Activated CD4-positive, alpha-beta memory T cell treated with anti-CD3 and anti-CD28 coated beads, Interleukin-2, amount 10 ng/mL, durations not matched to agents 7 days and 5 days (primary cell): ENCODE results near the gene MARCHF5. TPM values are rescaled to one million over a fixed set of nuclear protein-coding genes. Genes with fewer than 3 reads are reported as not detected.
A peak's percentile ranks its signal among the peaks of the same experiment; 100 is the strongest.

Source experiments
- CTCF ChIA-PET: fragments of 350-600 bp; sonication (Branson Sonifier 250); formaldehyde crosslinking; loops from one replicate; lab custom pipeline; 2021; ENCODE audit warnings: antibody characterized with exemption, inconsistent platforms; lab: Charles Lee
- POLR2A ChIA-PET: fragments of 350-600 bp; sonication (Branson Sonifier 250); formaldehyde crosslinking; loops from one replicate; lab custom pipeline; 2021; ENCODE audit warnings: antibody characterized with exemption; lab: Charles Lee
- DNase-seq: peaks from one replicate; pipeline ENCODE4 v3.0.0-alpha.2; 2020
- H3K27ac Mint-ChIP-seq: one replicate; pipeline ENCODE4 v1.8.0; 2021; ENCODE audit warnings: mild to moderate bottlenecking, mixed read lengths
- H3K27me3 Mint-ChIP-seq: one replicate; pipeline ENCODE4 v1.8.0; 2021; ENCODE audit warnings: mixed read lengths
- H3K36me3 Mint-ChIP-seq: one replicate; pipeline ENCODE4 v1.8.0; 2021; ENCODE audit warnings: low read depth, mixed read lengths
- H3K4me1 Mint-ChIP-seq: one replicate; pipeline ENCODE4 v1.8.0; 2021; ENCODE audit warnings: mixed read lengths
- H3K4me3 Mint-ChIP-seq: one replicate; pipeline ENCODE4 v1.8.0; 2021; ENCODE audit warnings: mild to moderate bottlenecking, mixed read lengths
- H3K9me3 Mint-ChIP-seq: one replicate; pipeline ENCODE4 v1.8.0; 2021; ENCODE audit warnings: mixed read lengths
- total RNA-seq, 2 experiments: library from RNA; stranded (reverse); gene quantifications; one replicate each; pipeline ENCODE4 v1.2.3, GENCODE V29; 2021

MARCHF5 gene
- 10 to 100 TPM; 28.5 to 29.3 TPM for total RNA-seq

GRCh38 chr10:92290837-92291615, at the start of gene MARCHF5, which contains the start of gene CPEB3:
Gene MARCHF5, plus strand, starts transcription at chr10:92291167. Its CDS starts 328 bp downstream, at chr10:92291495.
Gene CPEB3, minus strand, starts transcription at chr10:92291078. Its CDS starts 50,728 bp downstream, at chr10:92240350.
- CTCF ChIA-PET = interaction anchor here (0.8 to 4.3 kb wide), 25 partner anchors 12 to 284 kb away, joined by 3 to 62 read pairs (median 4); no protein-coding TSS in a partner anchor
- Mint-ChIP-seq H3K27ac (peak within 1 kb of the TSS; percentile 70), H3K9me3 (no peaks in the 10 kb centered on the region), H3K36me3 (peaks cover 7% of the 10 kb centered on the region), H3K27me3 (no peaks in the 10 kb centered on the region), H3K4me1 (peaks cover 27% of the 10 kb centered on the region), H3K4me3 (peak within 1 kb of the TSS; percentile 86)
- DNase-seq = peak; percentile 95
- POLR2A ChIA-PET = interaction anchor here (0.6 to 3.3 kb wide), 24 partner anchors 10 to 557 kb away, joined by 3 to 18 read pairs (median 4); partner anchors contain the start of genes BTAF1, EXOC6, IDE and KIF11

DNA sequence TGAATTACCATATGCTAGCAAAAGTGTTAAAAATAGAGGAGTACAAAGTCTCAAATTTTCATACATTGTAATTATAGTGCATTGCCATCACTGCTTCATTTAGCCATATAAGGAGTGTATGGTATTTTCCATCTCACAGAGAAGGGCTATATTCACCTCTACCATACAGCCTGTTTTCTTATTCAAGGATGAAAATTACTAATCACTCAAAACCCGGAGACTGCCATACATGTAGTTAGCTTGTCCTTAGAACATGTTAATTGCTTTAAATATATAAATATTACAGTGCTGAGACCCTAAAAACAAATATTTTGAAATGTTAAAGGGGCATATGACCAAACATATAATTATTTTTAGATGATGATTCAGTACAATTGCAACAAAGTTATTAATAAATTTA, 49.5 kb upstream of the MARCHF5 start:
- POLR2A ChIA-PET = interaction anchor here (1.8 kb wide), 1 partner anchor 49 kb away, joined by 7 read pairs; the partner anchor contains the start of genes CPEB3 and MARCHF5
- Mint-ChIP-seq H3K36me3 (peaks cover 24% of the 10 kb centered on the region), H3K9me3 (no peaks in the 10 kb centered on the region), H3K27ac (no peak overlapping the region), H3K4me1 (peaks cover 37% of the 10 kb centered on the region), H3K27me3 (peaks cover 27% of the 10 kb centered on the region), H3K4me3 (peak overlapping the region; percentile 95)
- CTCF ChIA-PET = interaction anchor here (1.0 kb wide), 1 partner anchor 49 kb away, joined by 3 read pairs; the partner anchor contains the start of genes CPEB3 and MARCHF5
- DNase-seq = no peak

DNA sequence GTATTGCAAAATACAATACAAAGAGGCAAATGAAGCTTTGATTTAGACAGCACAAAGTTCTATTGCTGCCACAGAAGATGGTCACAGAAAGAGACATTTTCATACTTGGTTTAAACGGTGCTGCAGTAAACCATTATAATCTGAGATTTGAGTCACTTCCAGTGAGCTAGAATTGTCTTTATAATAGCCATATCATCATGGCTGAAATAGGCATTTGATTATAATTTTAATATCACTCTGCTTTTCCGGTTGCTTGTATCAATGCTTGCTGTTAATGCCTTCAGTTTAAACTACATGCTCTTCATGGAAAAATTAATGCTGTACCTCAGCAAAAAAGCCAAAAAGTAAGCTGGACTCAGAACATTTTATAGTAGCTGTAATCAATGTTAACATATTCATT, 48.6 kb upstream of the MARCHF5 start:
- Mint-ChIP-seq H3K27me3 (peaks cover 23% of the 10 kb centered on the region), H3K4me3 (no peak overlapping the region), H3K36me3 (peaks cover 19% of the 10 kb centered on the region), H3K27ac (no peak overlapping the region), H3K4me1 (peaks cover 35% of the 10 kb centered on the region), H3K9me3 (no peaks in the 10 kb centered on the region)
- no peak for DNase-seq
- ChIA-PET CTCF (no interaction called here), POLR2A (interaction anchor here (1.4 to 1.8 kb wide), 2 partner anchors 12 to 48 kb away, joined by 3 to 7 read pairs; partner anchors contain the start of genes CPEB3 and MARCHF5)

DNA sequence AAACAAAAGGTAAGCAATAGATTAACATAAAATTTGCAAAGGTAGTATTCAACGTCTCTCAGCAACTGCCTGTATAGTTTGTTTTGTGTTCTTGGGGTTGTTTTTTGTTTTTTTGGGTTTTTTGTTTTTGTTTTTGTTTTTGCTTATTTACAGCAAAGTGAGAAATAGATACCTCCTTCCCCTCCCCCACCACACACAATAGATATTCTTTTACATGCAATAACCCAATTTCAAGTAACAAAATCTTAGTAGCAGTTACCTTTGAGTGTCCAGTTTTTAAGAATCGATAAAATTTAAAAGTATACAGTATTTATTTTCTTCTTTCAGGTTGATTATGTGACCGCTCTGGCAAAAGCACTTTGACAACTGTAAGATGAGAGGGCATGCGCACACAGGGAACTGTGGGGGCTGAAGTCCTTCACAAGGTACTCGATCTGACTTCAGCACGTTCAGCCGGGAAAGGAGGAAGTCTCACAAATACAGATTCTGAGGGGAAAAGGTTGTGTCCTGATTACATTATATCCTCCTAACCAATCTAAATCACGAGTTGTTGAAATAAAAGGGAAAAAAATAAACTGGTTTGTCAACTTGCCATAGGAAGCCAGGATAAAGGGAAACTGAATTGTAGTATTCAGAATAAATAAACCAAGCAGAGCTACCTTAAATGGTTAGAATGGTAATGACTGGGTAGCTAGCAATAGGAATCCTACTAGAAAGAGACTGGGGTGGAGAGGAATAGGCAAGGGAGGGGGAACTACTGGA, 47.9 kb upstream of the MARCHF5 start:
- Mint-ChIP-seq H3K27me3 (peaks cover 20% of the 10 kb centered on the region), H3K27ac (no peak overlapping the region), H3K9me3 (no peaks in the 10 kb centered on the region), H3K4me1 (peaks cover 33% of the 10 kb centered on the region), H3K4me3 (peak overlapping the region; percentile 12), H3K36me3 (peaks cover 16% of the 10 kb centered on the region)
- no peak for DNase-seq
- ChIA-PET CTCF (interaction anchor here (1.0 kb wide), 1 partner anchor 48 kb away, joined by 3 read pairs; the partner anchor contains the start of genes CPEB3 and MARCHF5), POLR2A (interaction anchor here (1.4 to 1.8 kb wide), 2 partner anchors 11 to 48 kb away, joined by 3 to 7 read pairs; partner anchors contain the start of genes CPEB3 and MARCHF5)

DNA sequence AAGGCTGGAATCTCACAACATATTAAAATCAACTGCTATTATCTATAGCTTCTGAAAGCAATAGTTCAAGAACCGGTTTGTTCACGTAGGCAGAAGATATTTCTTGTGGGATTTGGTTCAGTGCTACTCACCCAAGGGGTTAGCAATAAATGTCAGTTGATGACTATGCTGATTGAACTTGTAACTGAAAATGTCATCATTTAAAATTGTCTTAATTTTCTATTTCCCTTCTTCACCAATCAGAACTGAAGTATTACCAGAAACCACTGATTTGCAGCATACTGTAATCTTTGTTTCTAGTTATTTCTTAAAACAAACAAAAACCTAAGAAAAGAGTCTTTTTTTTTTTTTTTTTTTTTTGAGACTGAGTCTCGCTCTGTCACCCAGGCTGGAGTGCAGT, 46.2 kb upstream of the MARCHF5 start:
- ChIA-PET POLR2A (interaction anchor here (1.5 kb wide), 1 partner anchor 46 kb away, joined by 4 read pairs; the partner anchor contains the start of genes CPEB3 and MARCHF5), CTCF (no interaction called here)
- Mint-ChIP-seq H3K36me3 (peaks cover 6% of the 10 kb centered on the region), H3K9me3 (no peaks in the 10 kb centered on the region), H3K27ac (no peak overlapping the region), H3K4me3 (no peak overlapping the region), H3K4me1 (peaks cover 23% of the 10 kb centered on the region), H3K27me3 (peaks cover 10% of the 10 kb centered on the region)
- DNase-seq = no peak

GRCh38 chr10:92248566-92248965, 42.4 kb upstream of the MARCHF5 start:
- ChIA-PET CTCF (interaction anchor here (0.6 kb wide), 1 partner anchor 58 kb away, joined by 4 read pairs; no protein-coding TSS in a partner anchor), POLR2A (no interaction called here)
- Mint-ChIP-seq H3K27me3 (no peaks in the 10 kb centered on the region), H3K4me1 (peaks cover 1% of the 10 kb centered on the region), H3K9me3 (no peaks in the 10 kb centered on the region), H3K27ac (no peak overlapping the region), H3K4me3 (no peak overlapping the region), H3K36me3 (no peaks in the 10 kb centered on the region)
- DNase-seq = no peak

DNA sequence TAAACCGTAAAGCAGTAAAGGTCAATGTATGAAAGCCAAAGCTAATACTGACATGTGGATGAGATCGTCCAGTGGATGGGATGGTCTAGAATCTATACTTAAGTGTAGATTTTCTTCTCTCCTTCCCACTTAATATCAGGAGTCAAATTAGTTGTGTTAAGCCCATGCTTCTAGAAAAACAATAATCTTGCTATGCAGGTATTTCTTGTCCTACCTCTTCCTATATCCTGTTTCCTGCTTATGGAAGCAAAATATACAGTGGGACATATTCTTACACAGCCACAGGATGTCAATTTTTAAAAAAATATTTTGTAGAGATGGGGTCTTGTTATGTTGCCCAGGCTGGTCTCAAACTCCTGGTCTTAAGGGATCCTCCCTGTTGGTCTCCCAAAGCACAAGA, 27.6 kb upstream of the MARCHF5 start:
- no peak for DNase-seq
- Mint-ChIP-seq H3K4me3 (no peak overlapping the region), H3K36me3 (peaks cover 4% of the 10 kb centered on the region), H3K9me3 (no peaks in the 10 kb centered on the region), H3K27me3 (no peaks in the 10 kb centered on the region), H3K27ac (no peak overlapping the region), H3K4me1 (peaks cover 11% of the 10 kb centered on the region)
- ChIA-PET POLR2A (no interaction called here), CTCF (no interaction called here)

GRCh38 chr10:92264249-92264648, 26.7 kb upstream of the MARCHF5 start:
- Mint-ChIP-seq H3K27me3 (no peaks in the 10 kb centered on the region), H3K4me1 (peaks cover 11% of the 10 kb centered on the region), H3K36me3 (peaks cover 4% of the 10 kb centered on the region), H3K27ac (no peak overlapping the region), H3K4me3 (no peak overlapping the region), H3K9me3 (no peaks in the 10 kb centered on the region)
- no peak for DNase-seq
- ChIA-PET CTCF (interaction anchor here (0.6 to 1.4 kb wide), 2 partner anchors 27 to 58 kb away, joined by 3 to 5 read pairs; partner anchors contain the start of genes CPEB3 and MARCHF5), POLR2A (no interaction called here)

GRCh38 chr10:92265687-92266258, 25.2 kb upstream of the MARCHF5 start:
- H3K9me3 Mint-ChIP-seq = no peaks in the 10 kb centered on the region
- no peak overlapping the region for H3K27ac Mint-ChIP-seq
- ChIA-PET POLR2A (no interaction called here), CTCF (interaction anchor here (1.5 kb wide), 1 partner anchor 25 kb away, joined by 5 read pairs; the partner anchor contains the start of genes CPEB3 and MARCHF5)
- peaks cover 4% of the 10 kb centered on the region for H3K36me3 Mint-ChIP-seq
- H3K4me3 Mint-ChIP-seq = no peak overlapping the region
- DNase-seq = no peak
- H3K4me1 Mint-ChIP-seq = peaks cover 11% of the 10 kb centered on the region
- H3K27me3 Mint-ChIP-seq = no peaks in the 10 kb centered on the region

DNA sequence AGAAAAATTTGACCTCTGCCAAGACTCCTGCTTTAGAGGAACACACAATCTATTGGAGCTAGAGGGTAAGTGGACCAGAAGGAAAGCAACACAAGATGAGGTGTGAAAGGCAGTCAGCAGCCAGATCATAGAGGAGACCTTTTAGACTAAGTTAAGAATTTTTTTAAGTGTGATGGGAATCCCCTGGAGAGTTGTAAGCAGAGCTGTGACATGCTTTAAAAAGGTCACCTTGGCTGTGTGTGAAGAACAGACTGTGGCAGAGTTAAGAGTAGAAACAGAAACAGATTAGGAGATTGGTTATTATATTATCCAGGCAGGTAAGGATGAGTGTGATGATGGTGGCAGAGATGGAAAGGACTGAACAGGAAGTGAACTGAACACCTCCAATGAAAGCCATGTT, 23.6 kb upstream of the MARCHF5 start:
- Mint-ChIP-seq H3K27ac (no peak overlapping the region), H3K4me1 (peaks cover 11% of the 10 kb centered on the region), H3K27me3 (no peaks in the 10 kb centered on the region), H3K9me3 (no peaks in the 10 kb centered on the region), H3K36me3 (peaks cover 6% of the 10 kb centered on the region), H3K4me3 (no peak overlapping the region)
- no peak for DNase-seq
- POLR2A ChIA-PET = no interaction called here
- CTCF ChIA-PET = interaction anchor here (1.5 kb wide), 1 partner anchor 23 kb away, joined by 5 read pairs; the partner anchor contains the start of genes CPEB3 and MARCHF5

- DNase-seq = no peak
- Mint-ChIP-seq H3K4me1 (peaks cover 11% of the 10 kb centered on the region), H3K27me3 (no peaks in the 10 kb centered on the region), H3K36me3 (peaks cover 6% of the 10 kb centered on the region), H3K9me3 (no peaks in the 10 kb centered on the region), H3K27ac (no peak overlapping the region), H3K4me3 (no peak overlapping the region)
- POLR2A ChIA-PET = interaction anchor here (1.1 kb wide), 1 partner anchor 21 kb away, joined by 5 read pairs; no protein-coding TSS in a partner anchor
- CTCF ChIA-PET = no interaction called here
These were observed 22.2 kb upstream of the MARCHF5 start for GRCh38 chr10:92268748-92269147.

DNA sequence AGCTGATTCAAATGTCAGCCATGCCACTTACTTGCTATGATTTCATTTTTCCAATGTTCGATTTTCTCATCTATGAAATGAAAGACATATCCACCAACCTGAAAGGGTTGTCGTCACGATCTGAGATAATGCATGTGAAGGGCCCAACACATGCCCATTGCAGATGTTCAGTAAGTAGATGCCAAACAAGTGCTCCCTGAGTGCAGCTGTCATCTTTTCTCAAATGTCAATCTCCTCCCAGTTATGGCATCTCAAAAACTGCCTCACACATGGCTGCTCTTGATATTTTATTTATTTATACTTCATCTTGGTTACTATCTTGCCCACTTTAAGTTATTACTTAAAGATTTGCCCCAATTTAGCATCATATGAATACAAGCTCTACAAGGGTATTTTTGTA, 16.9 kb upstream of the MARCHF5 start:
- ChIA-PET POLR2A (interaction anchor here (0.7 to 1.4 kb wide), 2 partner anchors 17 to 29 kb away, joined by 3 to 8 read pairs; partner anchors contain the start of genes CPEB3 and MARCHF5), CTCF (interaction anchor here (0.5 kb wide), 1 partner anchor 93 kb away, joined by 4 read pairs; no protein-coding TSS in a partner anchor)
- Mint-ChIP-seq H3K27ac (no peak overlapping the region), H3K27me3 (no peaks in the 10 kb centered on the region), H3K4me1 (no peaks in the 10 kb centered on the region), H3K9me3 (no peaks in the 10 kb centered on the region), H3K36me3 (peaks cover 2% of the 10 kb centered on the region), H3K4me3 (no peak overlapping the region)
- DNase-seq = no peak
